Right cardiac atrium (tissue), 5 donors: ENCODE results near the gene CLGN. TPM values are rescaled to one million over a fixed set of nuclear protein-coding genes. Genes with fewer than 3 reads are reported as not detected.
A peak's percentile ranks its signal among the peaks of the same experiment; 100 is the strongest.

Experiments used
- ATAC-seq, 2 donors: fragments of 200-7000 bp; cut with Tn5 transposase; one replicate each; pipeline versions ENCODE4 v1.8.0 to v1.9.1; 2020; ENCODE audit warnings: moderate library complexity in 2 of 2, mild to moderate bottlenecking in 1 of 2
- DNase-seq, 3 donors: peaks; one replicate each; pipeline ENCODE4 v3.0.0-alpha.2; 2020
- H3K27ac ChIP-seq: one replicate; pipeline ENCODE4 v1.5.1; 2013; ENCODE audit warnings: mild to moderate bottlenecking, low read length, control low read depth, moderate library complexity
- H3K27me3 ChIP-seq: one replicate; pipeline ENCODE4 v1.6.1; 2013; ENCODE audit not compliant: control insufficient read depth, insufficient read depth
- H3K4me1 ChIP-seq: one replicate; pipeline ENCODE4 v1.6.1; 2013; ENCODE audit warnings: low read length; ENCODE audit not compliant: control insufficient read depth, insufficient read depth
- H3K4me3 ChIP-seq: one replicate; pipeline ENCODE4 v1.5.1; 2013; ENCODE audit warnings: low read length, control low read depth
- H3K9me3 ChIP-seq: one replicate; pipeline ENCODE4 v1.6.1; 2013; ENCODE audit warnings: low read length; ENCODE audit not compliant: control insufficient read depth
- WGBS: extraction: QIAGEN DNeasy Blood & Tissue Kit; methylation state at CpG from one replicate; pipeline ENCODE4 v1.1.7; 2013; 5-methylcytosine and 5-hydroxymethylcytosine counted together
- intact Hi-C, 4 donors: fragments of 100-400 bp; cut with DNase I; formaldehyde crosslinking; loops; one replicate each; pipeline versions ENCODE4 v1.11.0 to v1.14.0; 2022 to 2023
- polyA plus RNA-seq: library from polyadenylated mRNA; stranded (reverse); fragments of 200-250 nt; gene quantifications from one replicate; pipeline ENCODE4 v1.2.3, GENCODE V29; 2013
- total RNA-seq, 4 donors: library from RNA; stranded (reverse); fragmentation: NEBNext Ultra II Directional; extraction: Animal tissue kit (Norgen Biotek cat#: 25700); gene quantifications; one replicate each; pipeline ENCODE4 v1.2.1, GENCODE V29; 2021
- donor health status: healthy with polysubstance abuse.
- donor health status: DM: no; HTN: yes; CAD: no.
- donor health status: DM: no; HTN: no; CAD: no.
- donor health status: DM: no; HTN: yes; CAD: no; lungs with severe emphysema.
- donor health status: DM: yes; HTN: yes; CAD: no.

The CLGN gene
- total and polyA plus RNA-seq, 5 donors = 76.2 to 106 (median 86.5) TPM

DNA sequence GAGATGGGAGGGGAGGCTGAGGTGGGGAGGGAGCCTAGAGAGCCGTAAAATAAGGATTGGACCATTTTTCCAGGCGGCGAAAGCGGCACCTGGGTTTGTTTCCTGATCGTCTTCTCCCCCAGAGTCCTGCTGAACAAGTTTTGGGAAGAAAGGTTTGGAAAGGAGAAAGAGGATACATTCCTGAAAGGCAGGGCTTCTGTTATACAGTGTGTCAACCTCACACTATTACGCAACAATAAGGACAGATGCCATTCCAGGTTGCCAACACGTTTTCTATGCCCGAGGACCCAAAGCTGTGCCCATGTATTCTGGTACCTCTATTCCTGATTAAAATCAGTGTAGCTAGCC is 53.3 kb downstream of the CLGN start:
- Histone ChIP-seq H3K27ac (peak overlapping the region; percentile 72), H3K4me1 (peaks cover 2% of the 10 kb centered on the region), H3K9me3 (no peaks in the 10 kb centered on the region), H3K27me3 (no peaks in the 10 kb centered on the region), H3K4me3 (peak overlapping the region; percentile 65)
- 5% methylated on average over 8 of the region's 8 CpGs for WGBS
- intact Hi-C loops = loop anchor here in 1 of 4 donors (5.0 kb wide), 1 partner anchor 153 kb away; no protein-coding TSS in a partner anchor
- DNase-seq (no peak), ATAC-seq (no peak)

DNA sequence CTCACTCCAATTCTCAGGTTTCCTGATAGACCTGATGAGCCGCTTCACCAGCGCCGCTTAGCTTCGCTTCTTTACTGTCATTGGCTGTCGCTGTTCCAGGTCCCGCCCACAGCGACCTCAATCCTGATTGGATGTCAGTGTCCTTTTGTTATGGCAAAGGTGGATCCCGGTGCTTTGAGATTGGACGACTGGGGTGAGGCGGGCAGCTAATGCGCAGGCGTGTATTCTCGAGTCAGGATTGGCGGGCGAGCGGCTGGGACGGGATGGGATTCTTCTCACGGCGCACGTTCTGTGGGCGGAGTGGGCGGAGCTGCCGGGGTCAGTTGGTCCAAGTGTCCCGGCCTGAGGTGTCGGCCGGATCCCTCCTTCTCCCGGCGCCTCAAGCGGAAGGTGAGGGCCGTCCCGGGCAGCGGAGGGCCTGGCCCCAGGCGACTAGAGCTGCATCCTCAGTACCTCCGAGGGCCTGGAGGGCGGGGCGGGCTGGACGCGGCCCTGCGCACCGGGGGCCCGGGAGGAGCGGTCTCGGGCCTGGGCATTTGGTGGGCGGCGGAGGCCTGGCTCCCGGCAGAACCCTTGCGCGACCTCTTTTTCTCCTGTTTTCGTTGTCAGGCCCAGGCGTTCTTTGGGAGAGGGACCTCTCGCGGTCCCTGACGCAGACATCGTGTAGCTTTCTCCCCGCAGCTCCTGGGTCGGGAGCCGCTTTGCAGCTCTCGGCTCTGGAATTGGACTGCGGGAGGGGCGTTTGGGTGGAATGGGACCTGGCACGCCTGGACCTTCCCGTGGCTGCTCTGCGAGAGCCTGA is 53.9 kb downstream of the CLGN start, which contains the start of gene SCOC:
SCOC (plus strand) TSS at position 319 of the 802 bp plus-strand sequence. CDS start 5,525 bp downstream, outside the sequence.
- no peaks in the 10 kb centered on the region for H3K27me3 ChIP-seq
- H3K9me3 ChIP-seq = no peaks in the 10 kb centered on the region
- ATAC-seq (peak; percentile 99), DNase-seq (peak; percentile 99)
- H3K4me1 ChIP-seq = peaks cover 2% of the 10 kb centered on the region
- peak within 1 kb of the TSS; percentile 90 for H3K27ac ChIP-seq
- intact Hi-C loops = loop anchor here in 1 of 4 donors (5.0 kb wide), 1 partner anchor 154 kb away; no protein-coding TSS in a partner anchor
- H3K4me3 ChIP-seq = peak within 1 kb of the TSS; percentile 69
- under 1% methylated on average over 63 of the region's 63 CpGs for WGBS

DNA sequence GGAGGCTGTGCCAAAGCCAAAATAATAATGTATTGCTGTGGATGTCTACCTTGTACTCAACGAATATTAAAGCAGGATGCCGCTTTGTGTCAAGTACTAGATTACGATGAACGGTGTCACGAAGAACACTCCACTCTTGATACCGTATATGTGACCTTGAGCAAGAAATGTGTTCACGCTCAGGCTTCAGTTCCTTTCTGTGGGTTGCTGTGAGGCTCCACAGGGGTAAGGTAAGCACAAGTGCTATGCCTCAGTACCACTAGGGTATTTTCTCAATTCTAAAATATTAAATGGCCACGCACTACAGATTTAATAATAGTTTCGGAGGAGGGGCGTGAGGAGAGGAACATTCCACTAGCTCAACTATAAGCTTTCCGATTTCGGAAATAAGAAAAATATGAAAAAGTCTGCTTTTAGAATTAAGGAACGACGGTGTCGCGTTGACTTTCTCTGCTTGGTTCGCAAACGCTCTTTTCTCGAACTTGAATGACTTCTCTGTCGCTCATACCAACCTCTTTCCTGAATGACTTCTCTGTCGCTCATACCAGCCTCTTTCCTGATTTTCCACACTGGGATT is 54.6 kb downstream of the CLGN start:
- intact Hi-C loops = loop anchor here in 1 of 4 donors (5.0 kb wide), 1 partner anchor 154 kb away; no protein-coding TSS in a partner anchor
- Histone ChIP-seq H3K27ac (peak overlapping the region; percentile 90), H3K27me3 (no peaks in the 10 kb centered on the region), H3K9me3 (no peaks in the 10 kb centered on the region), H3K4me1 (peaks cover 2% of the 10 kb centered on the region), H3K4me3 (peak overlapping the region; percentile 69)
- no peak for DNase-seq
- under 1% methylated on average over 21 of the region's 21 CpGs for WGBS
- ATAC-seq = peak; percentile 24 to 44

DNA sequence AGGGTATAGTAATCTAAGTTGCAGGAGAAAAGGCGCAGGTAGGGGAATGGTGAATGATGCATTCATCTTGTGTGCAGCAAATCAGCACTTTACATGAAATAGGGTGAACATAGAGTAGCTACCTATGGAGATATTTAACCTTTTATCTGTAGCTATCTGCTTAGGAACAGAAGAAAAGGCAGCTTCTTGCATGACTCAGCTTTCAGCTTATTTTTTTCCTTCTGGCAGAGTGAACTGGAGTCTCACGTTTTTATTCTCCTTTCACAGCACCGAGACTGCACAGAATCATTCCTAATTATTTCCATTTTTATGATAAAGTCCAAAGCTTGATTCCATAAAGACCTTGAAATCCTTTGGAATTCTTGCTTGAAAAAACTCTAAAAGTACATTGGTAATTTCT is 58.8 kb downstream of the CLGN start:
- WGBS = 85% methylated on average over 3 of the region's 3 CpGs
- Histone ChIP-seq H3K27ac (no peak overlapping the region), H3K4me1 (no peaks in the 10 kb centered on the region), H3K27me3 (no peaks in the 10 kb centered on the region), H3K9me3 (no peaks in the 10 kb centered on the region), H3K4me3 (no peak overlapping the region)
- intact Hi-C loops = loop anchor here in 2 of 4 donors (10.0 kb wide), 2 partner anchors 236 to 486 kb away; no protein-coding TSS in a partner anchor
- no peak for ATAC-seq
- DNase-seq = no peak

DNA sequence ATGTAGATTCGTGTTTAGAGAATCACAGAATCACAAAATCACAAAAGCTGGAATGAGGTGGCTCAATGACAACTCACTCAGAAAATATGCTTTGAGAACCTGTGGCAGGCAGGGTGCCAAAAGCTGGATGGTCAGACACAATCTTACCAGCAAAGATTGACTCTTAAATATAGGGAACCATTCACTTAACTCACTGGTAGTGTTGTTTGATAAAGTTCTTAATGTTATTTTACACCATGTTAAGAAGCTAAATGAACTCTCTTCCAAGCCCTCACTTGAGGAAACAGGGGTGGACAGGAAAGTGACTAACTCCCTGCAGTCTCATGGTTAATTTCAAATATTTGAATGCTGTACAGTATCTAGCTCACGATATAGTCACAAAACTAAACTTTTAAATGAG is 59.7 kb downstream of the CLGN start:
- WGBS = 69% methylated on average over 2 of the region's 2 CpGs

DNA sequence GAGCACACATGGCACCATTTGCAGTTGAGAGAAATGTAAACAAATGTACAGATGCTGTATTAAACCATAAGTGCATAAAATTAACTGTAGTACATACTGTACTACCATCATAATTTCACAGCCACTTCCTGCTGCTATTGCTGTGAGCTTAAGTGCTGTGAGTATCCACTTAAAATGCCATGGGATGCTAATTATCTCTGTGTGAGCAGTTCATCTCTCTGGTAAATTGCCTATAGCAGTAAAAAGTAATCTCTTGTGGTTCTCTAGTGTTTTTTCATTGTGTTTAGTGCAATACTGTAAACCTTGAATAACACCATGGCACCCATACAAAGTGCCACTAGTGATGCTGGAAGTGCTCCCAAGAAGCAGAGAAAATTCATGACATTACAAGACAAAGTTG is 63.9 kb downstream of the CLGN start:
- Histone ChIP-seq H3K4me1 (peaks cover 3% of the 10 kb centered on the region), H3K4me3 (no peak overlapping the region), H3K27ac (no peak overlapping the region), H3K27me3 (no peaks in the 10 kb centered on the region), H3K9me3 (no peaks in the 10 kb centered on the region)
- intact Hi-C loops = loop anchor here in 2 of 4 donors (5.0 to 10.0 kb wide), 3 partner anchors 241 to 491 kb away; no protein-coding TSS in a partner anchor
- ATAC-seq = peak; percentile 45 to 73
- no peak for DNase-seq

More for the DNA sequence above, 59.7 kb downstream of the CLGN start:
- Histone ChIP-seq H3K9me3 (no peaks in the 10 kb centered on the region), H3K4me3 (no peak overlapping the region), H3K27ac (no peak overlapping the region), H3K27me3 (no peaks in the 10 kb centered on the region), H3K4me1 (peaks cover 3% of the 10 kb centered on the region)
- no peak for DNase-seq
- no peak for ATAC-seq
- intact Hi-C loops = loop anchor here in 2 of 4 donors (10.0 kb wide), 2 partner anchors 237 to 487 kb away; no protein-coding TSS in a partner anchor

DNA sequence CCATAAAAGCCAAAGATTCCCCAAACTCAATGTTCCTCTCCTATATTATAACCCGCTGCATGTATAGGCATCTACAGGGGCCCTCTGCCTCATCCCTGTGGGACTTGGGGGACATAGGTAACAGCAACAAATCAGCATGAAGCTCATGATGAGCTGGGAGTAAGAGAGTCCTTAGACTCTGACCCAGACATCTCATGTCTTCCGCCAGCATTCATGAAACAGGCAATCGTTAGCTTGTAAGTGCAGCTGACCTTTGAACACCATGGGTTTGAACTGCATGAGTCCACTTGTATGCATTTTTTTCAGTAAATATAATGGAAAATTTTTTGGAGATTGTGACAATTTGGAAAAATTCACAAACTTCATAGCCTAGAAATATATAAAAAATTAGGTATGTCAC is 64.4 kb downstream of the CLGN start:
- Histone ChIP-seq H3K27me3 (no peaks in the 10 kb centered on the region), H3K27ac (no peak overlapping the region), H3K4me3 (no peak overlapping the region), H3K4me1 (peaks cover 3% of the 10 kb centered on the region), H3K9me3 (no peaks in the 10 kb centered on the region)
- 78% methylated on average over 3 of the region's 3 CpGs for WGBS
- ATAC-seq (no peak), DNase-seq (no peak)
- intact Hi-C loops = loop anchor here in 2 of 4 donors (5.0 to 10.0 kb wide), 3 partner anchors 242 to 492 kb away; no protein-coding TSS in a partner anchor

DNA sequence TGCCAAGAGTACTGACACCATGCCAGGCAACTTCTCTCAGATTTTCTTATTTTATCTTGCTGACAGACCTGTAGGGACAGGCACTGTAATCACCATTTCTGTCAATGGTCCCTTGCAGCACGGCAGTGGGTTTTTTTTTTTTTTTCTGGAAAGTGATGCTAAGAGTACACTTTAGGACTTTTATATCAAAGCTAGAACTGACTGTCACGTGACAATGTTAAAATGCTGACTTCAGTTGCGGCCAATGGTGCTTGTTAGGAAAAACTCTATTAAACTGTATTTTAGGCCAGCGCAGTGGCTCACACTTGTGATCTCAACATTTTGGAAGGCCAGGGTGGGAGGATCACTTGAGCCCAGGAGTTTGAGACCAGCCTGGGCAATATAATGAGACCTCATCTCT is 66.3 kb downstream of the CLGN start:
- Histone ChIP-seq H3K27ac (no peak overlapping the region), H3K4me1 (peaks cover 3% of the 10 kb centered on the region), H3K4me3 (no peak overlapping the region), H3K27me3 (no peaks in the 10 kb centered on the region), H3K9me3 (no peaks in the 10 kb centered on the region)
- ATAC-seq = no peak
- WGBS = 87% methylated on average over 4 of the region's 4 CpGs
- DNase-seq = no peak
- intact Hi-C loops = loop anchor here in 2 of 4 donors (5.0 to 10.0 kb wide), 3 partner anchors 244 to 494 kb away; no protein-coding TSS in a partner anchor

DNA sequence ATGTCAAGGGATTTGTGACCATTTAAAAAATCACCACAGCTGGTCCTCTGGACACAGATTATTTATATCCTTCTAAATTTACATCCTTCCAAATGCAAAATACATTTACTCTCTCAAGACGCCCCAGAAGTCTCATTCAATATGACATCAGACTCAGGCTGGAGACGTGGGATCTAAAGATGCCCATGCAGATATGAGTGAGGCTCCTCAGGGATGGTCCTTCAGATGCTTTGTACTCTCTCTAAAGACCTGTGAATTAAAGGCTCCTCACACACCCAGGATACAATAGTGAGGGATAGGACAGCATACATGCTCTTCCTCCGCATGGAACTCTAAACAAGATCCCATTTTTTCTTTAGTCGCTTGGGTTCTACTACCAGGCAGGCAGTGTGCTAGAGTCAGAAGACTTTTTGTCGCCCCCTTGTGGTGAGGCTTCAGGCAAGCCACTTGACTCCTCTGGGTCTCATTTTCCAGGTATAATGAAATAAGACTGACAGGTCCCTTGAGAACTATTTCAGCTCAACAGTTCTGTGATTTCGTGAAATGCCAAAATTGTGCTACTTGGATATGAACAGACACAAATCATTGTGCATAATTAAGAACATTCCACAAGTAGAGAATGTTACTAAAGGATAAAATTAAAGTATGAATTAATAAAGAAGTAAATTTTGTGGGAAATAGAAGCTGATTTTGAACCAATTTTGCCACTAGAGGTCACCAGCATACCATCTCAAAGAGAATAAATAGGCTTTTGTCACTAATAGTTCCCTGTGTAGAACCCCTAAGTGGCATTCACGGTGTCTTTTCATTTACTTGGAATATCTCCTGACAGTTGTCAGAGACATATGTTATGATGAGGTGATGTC is 67.7 kb downstream of the CLGN start:
- Histone ChIP-seq H3K27ac (no peak overlapping the region), H3K27me3 (no peaks in the 10 kb centered on the region), H3K4me3 (no peak overlapping the region), H3K4me1 (peaks cover 3% of the 10 kb centered on the region), H3K9me3 (no peaks in the 10 kb centered on the region)
- 26% methylated on average over 7 of the region's 7 CpGs for WGBS
- ATAC-seq = peak; percentile 79 to 83
- peak; percentile 70 to 84 (median 74) for DNase-seq
- intact Hi-C loops = loop anchor here (5.0 to 10.0 kb wide), 4 partner anchors 245 to 495 kb away; no protein-coding TSS in a partner anchor

DNA sequence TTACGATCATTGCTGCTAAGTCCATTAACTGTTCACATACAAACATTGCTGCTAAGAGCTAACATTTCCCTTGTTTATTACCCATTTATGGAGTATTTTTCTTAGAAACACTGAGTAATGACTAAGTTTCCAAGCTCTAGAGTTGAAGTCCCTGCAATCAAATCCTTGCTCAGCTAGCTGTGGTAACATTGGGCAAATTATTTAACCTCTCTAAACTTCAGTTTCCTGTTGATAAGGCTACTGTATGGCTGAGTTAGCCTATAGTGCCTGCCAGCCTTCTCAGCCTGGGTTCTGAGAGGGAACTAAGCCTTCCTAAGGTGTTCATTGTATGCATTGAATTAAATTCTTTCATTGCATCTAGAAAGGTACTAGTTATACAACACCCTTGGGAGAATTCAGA is 69.2 kb downstream of the CLGN start:
- Histone ChIP-seq H3K9me3 (no peaks in the 10 kb centered on the region), H3K27ac (no peak overlapping the region), H3K27me3 (no peaks in the 10 kb centered on the region), H3K4me3 (no peak overlapping the region), H3K4me1 (peaks cover 3% of the 10 kb centered on the region)
- intact Hi-C loops = loop anchor here in 2 of 4 donors (10.0 kb wide), 2 partner anchors 257 to 497 kb away; no protein-coding TSS in a partner anchor
- no peak for ATAC-seq
- no peak for DNase-seq
- WGBS = 3% methylated on average over 1 of the region's 1 CpG
